ENCODE data around the gene EIF3B.
"Not testable (repeated sequence)": the region's sequence is repeated elsewhere in the genome, so short reads cannot be mapped to it uniquely, and the experiment has no call there.

GRCh38 chr7:2417178-2417577 lies 62.6 kb downstream of the EIF3B start:
- TF ChIP-seq CTCF (IDR thresholded peaks at IDR 0.05); ZFX (IDR thresholded peaks at IDR 0.05; ENCODE audit: borderline replicate concordance): not testable (repeated sequence)

Data from 22Rv1 (cell line).